GM21423 (cell line): ENCODE measurements around the gene KCNQ1.

ENCODE experiments used
- ATAC-seq: cut with Tn5 transposase; IDR thresholded peaks from one replicate; pipeline ENCODE4 v1.9.1; 2021; ENCODE audit warnings: mild to moderate bottlenecking, moderate library complexity; ENCODE audit not compliant: unreplicated experiment

Gene KCNQ1

DNA sequence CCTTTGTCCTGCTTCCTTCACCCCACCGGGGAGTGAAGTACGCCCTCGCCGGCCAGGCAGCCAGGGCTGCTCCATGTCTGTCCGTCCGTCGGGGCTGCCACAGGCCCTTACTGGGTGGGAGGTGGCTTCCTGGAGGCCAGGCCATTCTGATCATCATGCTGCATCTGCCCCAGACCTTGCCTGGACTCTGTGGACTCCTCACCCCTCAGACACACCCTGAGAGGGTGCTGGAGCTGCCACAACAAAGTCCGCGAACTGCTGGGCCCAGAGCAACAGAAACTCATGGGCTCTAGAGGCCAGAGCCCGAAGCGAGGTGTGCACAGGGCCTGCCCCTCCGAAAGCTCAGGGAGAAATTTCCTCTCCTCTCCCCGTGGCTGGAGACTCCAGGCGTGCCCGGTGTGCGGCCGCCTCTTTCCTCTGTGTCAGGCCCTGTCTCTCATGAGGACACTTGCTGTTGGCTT lies 130.8 kb downstream of the KCNQ1 start:
- ATAC-seq, result no peak

DNA sequence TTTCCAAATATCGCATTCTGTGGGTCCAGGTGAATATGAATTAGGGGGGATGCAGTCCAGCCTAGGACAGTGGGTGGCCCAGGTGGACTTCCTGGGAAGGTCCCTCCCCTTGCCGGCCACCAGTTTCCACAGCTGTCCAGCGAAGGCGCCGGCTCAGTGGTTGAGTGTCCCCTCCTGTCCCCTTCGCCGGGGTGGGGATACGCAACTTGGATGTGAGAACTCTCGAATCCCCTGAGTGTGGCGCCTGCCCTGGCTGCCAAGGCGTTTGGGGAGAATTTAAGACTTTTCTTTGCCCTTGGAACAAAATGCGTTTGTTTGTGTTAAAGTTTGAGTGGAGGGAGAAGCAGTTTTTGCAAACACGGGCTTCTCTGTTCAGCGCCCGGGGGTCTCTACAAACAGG lies 131.3 kb downstream of the KCNQ1 start:
- no peak for ATAC-seq

DNA sequence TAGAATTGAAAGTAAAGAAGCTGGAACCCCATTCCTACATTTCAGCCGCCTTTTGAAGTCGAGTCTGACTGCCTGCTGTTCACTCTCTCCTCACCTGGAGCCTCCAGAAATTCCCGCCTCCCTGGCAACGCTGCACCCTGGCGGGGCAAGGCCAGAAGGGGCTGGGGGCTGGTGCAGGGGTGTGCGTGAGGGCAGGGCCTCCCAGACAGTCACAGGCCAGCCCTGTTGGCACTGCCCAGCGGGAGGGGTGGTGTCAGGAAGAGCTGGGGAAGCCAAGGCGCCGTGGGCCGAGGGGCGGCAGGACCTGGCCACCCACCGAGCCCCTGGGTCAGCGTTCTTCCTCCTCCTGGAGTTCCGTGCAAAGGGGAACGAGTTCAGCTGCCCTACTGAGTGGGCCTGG lies 131.7 kb downstream of the KCNQ1 start:
- no peak for ATAC-seq

DNA sequence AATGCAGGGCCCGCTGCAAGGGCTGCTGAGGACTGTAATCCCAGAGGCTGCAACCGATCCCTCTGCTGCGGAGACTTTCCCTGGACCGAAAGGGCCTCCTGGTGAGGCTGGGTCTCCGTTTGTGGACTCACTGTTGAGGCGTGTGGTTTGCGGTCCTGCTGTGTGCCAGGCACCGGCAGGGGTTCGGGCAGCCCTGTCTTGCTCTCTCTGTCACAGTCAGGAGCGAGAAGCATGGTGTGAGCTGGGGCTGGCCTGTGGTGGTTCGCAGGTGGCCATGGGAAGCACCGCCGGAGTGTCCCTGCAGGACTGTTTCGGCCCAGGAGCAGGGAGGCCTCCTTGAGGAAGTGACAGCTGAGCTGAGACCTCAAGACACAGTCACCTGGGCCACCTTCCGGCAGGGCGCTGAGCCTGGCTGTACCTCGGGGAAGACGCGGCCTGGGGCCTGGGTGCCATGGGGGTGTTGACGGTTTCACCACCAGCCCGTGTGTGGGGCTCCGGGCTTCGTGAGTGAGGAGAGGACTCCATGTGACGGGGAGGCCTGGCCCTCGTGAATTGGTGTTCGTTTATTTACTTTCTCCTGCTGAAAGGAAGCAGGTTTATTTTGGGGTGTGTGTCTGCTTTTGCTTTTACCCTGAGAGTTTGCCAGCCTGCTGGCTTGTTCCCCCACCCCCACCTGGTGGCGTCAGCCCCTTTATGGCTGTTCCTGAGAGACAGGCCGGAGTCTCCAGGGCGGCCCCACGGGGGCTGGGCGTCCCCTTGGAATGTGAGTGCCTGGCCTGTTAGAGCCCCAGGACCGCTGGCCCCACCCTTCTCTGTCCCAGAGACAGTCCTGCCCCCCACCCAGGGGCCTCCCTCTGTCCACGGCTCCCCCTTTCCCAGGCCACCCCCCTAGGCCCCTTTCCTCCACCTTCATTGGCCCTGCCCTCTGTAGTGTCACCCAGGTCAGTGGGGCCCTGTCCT lies 132.5 kb downstream of the KCNQ1 start:
- ATAC-seq, result no peak

DNA sequence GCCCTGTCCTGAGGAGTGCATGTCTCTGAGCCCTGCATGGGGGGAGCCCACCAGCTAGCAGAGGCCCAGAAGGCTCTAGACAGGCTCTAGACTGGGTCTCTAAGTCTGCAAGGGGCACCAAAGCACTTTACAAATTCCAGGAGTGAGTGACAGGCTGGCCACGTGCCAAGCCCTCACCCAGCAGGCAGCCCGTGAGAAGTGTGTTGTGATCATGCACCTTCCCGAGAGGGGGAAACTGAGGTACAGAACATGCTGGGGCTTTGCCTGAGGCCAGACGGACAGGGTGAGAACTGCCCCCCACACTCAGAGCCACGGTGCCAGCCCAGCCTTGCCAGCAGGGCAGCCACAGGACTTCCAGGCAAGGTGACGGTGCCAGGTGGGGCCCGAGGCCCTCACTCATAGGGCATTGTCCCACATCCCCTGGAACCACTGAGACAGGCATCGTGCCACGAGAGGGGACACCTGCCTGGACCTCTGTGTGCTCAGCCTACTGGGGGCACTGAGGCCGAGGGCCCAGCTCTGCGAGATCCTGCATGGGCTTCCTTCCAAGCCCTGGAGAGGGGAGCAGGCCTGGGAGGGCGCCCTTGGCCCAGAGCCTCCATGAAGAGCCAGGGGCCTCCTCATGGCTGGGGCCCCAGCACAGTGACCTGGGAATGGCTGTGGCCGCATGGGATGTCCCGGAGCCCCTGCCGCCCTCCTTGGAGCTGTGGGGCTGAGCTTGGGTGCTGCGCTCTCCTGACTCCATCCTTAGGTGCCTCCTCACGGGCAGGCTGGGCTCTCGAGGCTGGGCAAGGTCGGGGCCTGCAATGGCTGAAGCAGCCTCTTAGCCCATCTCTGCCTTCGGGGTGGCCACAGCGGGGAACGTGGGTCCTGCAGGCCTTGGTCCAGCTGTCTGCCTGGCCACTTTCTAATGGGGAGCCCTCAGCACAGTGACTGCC lies 133.5 kb downstream of the KCNQ1 start:
- ATAC-seq, result no peak

DNA sequence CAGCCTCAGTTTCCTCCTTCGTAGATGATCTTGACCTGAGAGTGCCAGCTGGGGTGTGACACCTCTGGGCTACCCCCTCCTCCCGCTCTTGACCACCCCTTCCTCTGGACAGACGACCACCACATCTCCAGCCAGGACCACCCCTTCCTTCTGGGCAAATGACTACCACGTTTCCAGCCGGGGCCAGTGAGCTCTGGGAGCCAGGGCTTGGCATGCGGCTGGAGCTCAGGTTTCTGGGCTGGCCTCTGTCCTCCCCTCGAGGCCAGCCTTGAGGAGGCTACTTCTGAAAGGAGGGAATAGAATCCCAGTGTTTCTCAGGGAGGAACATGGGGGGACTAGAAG lies 134.1 kb downstream of the KCNQ1 start:
- no peak for ATAC-seq

DNA sequence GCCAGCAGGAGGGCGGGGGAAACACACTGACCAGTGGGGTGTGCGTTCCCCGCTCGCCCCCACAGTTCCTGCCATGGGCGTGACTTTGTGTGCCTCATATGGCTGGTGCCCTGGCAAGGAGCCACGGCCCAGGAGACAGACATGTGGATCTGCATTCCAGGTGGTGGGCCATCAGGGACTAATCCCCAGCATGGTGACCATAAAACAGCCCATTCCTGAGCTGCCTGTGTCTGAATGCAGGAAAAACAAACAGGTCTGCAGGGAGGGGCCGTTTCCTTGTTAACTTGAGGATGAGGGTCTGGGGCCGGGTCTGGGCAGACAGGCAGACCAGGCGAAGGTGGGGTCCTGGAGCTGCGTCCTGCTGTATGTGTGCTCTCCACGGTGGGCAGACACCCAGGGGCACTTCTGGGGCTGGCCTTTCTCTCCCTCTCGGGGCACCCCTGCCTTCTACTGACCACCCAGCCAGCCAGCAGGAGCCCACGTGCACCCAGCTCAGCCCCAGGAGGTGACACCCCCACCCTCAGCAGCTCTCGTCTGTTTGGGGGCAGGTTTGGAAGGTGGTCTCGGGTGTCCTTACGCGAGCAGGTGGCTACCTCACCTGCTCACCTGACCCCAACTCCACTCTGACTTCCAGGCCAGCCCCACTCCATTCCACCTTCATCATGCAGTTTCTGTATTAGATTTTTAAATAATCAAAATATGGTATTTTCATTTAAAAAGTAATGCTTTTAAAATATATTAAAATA lies 134.7 kb downstream of the KCNQ1 start:
- ATAC-seq, result no peak

DNA sequence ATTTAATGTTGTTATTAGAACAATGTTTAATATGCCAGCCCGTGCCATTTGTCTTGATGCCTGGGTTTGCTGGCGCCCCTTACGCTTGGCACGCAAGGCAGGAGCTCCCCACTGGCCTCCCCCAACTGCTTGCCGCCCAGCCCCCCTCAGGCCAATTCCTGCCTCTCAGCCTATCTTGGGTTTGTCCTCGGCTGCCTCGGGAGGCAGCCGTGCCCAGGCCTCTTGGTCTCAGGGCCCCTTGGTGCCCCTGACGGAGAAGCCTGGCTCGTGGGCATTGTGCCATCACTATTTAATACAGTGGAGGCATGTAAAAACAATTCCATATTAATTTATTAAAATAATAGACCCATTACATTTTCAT lies 135.2 kb downstream of the KCNQ1 start:
- ATAC-seq, result no peak

DNA sequence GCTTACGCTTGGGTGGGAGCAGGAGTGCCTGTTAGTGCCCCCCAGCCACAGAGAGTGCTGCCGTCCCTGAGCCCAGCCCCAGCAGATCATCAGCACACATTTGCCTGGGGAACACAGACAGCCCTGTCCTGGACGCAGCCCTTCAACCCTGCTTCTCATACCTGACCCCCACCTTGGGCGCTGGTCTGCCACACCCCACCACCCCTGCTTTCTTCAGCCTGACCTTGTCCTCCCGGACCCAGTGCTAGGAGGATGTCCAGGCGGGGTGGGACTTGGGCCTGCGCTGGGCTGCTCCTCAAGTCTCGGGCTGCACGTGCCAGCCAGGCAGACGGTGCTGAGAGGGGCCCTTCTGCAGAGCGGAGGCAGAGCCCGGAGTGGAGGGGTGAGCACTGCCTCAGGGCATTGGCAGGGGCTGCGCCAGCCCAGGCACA lies 135.8 kb downstream of the KCNQ1 start:
- ATAC-seq, result no peak

DNA sequence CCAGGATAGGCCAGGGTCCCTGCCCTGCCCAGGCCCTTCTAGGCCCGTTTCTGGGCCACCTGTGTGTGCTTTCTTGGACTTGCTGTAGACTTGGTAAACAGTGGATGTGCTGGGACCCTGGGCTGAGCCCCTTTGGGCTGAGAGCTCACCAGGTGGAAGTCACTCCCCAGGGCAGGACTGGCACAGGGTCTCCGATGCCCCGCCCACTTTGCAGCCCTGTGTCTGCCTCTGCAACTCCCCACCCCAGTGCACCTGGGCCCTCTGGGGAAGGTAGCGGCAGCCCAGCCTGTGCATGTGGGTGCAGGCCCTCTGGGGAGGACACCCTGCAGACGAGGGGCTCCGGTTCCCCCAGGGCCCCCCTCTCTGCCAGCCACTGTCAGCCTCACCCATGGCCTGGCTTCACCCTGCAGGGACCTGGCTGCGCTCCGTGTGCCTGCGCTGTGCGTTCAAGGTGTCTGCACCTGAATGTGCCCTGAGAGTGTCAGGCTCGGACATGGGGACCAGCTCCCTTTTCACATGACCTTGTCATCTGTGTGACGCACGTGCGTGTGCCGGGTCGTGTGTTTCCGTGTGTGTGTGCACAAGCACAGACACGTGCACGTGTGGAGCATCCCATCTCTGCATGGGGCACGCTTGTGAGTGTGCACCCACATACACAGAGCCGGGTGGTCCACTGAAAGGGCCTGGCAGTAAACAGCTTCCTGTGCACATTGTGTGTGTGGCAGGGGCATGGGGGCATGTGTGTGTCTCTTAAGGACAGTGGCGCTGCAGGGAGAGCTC lies 136.5 kb downstream of the KCNQ1 start:
- ATAC-seq, result no peak

DNA sequence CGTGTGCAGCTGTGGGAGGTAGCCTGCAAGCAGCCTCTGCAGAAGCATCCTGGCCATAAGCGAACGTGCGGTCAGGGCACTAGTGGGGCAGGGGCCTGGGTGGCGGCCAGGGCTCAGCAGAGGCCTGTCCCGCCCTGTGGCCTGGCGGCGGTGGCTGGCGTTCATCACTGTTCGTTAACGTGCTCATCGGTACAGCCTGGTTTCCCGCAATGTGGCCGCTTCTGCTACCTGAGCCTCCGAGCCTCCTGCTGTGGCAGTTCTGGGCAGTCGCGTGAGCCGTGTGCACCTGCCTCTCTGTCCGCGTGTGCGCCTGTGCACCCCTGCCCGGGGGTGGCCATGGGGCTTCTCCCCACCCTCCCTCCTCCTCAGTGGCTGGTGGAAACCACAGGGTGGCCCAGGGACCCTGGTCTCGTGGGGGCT lies 137.1 kb downstream of the KCNQ1 start:
- ATAC-seq, result no peak

DNA sequence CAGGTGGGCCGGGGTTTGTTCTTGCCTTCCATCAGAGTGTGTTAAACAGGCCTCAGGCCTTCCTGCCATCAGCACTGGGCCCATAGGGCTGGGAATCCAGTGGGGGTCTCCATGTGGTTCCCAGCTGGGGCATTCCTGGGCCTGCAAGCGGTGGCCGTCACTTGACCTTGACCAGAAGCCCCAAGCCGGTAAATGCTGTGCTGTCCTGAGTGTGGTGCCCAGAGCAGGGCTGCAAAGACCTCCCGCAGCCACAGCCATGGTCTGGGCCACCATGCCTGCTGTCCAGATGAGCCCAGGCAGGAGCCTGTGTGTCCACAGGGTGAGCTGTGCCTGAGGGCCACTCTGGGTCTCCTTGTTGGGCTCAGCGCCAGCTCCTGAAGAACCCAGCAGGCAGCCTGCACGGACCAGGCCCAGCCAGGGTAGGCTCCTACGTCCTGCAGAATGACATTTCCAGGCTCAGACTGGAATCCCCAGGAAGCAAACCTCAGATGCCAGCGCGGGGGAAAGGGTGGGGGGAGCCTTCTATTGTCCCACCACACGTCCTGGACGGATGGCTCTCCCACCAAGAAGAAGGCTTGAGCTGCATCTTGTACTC lies 137.6 kb downstream of the KCNQ1 start:
- ATAC-seq, result no peak

DNA sequence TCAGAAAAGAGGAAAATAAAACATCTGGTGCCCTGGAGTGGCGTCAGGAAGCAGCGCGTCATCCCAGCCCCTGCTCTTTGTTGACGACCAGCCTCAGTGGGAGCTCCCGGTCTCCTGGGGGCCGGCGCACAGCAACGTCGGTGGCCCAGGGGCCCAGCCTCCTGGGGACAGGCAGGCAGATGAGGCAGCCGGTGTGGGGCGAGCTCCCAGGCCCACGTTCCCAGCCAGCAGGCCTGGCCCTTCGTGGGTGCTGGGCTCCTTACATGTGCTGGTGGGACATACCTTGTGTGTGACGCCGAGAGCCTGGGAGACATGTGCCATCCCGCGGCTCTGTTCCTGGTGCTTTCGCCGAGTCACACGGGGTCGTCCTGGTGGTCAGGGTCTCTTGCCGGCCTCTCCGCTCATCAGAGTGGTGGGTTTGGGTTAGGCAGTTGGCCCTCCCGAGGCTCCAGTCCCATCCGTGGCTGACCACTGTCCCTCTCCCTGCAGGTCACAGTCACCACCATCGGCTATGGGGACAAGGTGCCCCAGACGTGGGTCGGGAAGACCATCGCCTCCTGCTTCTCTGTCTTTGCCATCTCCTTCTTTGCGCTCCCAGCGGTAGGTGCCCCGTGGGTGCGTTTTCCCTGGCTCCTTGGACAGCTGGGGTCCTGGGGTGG lies 138.3 kb downstream of the KCNQ1 start:
- ATAC-seq, result no peak

DNA sequence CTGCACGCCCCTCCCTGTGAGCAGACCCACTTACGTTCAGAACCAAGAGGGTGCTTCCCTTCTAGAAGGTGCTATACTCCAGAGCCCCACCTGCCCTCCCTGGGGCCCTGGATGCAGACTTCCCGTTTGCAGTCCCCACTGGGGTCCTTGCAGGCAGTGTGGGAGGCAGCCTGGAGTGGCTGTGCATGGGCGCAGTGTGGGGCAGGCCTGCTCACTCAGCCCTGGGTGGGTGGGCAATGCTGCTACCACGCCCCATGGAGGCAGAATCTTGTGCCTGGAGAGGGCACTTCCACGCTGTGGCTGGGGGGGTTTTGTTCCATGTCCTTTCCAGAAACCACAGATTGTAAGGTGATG lies 138.8 kb downstream of the KCNQ1 start:
- no peak for ATAC-seq

DNA sequence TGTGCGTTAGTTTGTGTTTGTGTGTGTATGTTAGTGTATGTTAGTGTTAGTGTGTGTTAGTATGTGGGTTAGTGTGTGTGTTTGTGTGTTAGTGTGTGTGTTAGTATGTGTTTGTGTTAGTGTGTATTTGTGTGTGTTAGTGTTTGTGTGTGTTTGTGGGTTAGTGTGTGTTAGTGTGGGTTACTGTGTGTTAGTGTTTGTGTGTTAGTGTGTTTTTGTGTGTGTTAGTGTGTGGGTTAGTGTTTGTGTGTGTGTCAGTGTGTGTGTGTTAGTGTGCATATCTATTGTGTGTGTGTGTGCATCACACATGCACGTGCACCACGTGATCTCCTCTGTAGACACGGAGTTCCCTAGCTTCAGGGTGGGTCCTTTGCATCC lies 139.6 kb downstream of the KCNQ1 start:
- ATAC-seq, result no peak

DNA sequence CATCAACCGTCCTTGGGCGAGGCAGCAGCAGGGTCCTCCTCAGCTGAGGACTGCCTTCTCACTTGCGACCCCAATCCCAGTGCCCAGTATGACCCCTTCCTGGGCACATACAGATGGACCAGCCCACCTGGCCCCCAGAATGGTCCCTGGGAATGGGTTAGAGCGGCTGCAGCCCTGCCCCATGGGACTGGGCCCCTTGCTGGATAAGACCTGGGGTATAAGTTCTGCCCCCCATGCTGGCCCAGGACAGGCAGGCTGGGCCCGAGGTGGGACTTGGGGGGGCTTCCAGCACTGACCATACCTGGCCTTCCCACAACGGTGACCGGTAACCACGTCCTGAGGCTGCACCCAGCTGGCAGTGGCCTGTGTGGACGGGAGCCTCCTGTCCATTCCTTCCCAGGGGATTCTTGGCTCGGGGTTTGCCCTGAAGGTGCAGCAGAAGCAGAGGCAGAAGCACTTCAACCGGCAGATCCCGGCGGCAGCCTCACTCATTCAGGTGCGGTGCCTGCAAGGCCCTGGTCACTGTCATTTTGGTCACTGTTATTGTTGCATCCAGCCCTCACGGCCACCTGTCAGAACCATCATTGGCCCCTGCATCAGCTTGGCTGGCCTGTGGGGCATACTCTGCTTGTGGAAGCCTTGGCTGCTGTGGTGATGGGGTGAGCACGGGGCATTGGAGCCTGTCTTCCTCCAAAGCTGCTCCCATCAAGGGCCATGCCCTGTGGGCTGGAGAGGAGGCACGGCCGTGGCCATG lies 140.2 kb downstream of the KCNQ1 start:
- no peak for ATAC-seq

DNA sequence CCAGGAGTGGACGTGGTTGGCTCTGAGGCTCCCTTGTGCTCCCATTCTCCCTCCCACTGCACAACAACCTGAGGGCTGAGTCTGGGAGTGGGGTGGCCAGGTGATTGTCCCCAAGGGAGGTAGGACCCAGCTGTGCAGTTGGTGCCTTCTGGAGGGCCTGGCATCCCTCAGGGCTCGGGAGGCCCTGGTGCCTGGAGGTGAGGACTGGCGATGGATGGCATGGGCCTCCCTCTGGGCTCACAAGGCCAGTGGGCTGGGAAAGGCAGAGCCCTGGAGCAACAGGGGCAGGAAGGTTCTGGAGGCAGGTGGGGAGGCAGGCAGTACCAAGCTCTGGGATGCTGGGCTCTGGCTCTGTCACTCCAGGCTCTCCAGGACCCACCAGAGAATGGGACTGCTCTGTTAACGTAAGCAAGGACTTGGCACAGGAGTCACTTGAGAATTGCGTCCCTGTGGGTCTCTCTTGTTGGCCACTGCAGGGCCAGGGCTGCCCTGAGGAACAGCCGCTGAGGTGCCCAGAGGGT lies 140.8 kb downstream of the KCNQ1 start:
- no peak for ATAC-seq

DNA sequence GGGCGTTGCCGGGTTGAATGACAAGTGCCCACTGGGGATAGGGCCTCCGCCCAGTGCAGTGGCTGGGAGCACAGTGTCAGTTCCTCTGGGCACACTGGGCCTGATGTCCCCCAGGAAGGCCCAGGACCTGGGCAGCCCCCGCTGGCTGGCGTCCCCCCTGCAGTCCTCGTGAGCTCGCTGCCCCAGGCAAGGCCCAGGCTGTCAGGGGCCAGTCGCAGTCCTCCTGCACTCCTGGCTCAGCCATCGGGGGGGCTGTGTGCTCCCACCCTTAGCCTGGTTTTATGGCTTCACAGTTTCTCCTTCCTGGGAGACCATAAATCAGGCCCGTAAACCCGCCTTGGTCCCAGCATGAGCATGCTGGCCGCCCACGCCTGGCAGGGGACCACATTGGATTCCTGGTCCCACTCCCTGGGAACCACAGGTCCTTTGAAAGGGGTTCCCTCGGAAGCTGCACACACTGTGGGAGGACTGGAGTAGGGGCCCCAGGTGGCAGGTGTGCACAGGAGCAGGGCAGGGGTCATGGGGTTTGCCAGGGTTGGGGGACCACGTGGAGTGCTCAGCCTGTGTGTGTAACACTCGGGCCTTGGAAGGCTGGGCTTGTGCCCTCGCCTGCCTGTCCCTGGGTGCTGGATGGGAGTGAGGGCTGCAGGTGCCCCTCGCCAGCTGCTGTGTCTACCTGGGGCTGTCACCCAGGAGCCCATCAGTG lies 141.4 kb downstream of the KCNQ1 start:
- ATAC-seq, result no peak
